Transverse colon (tissue), 4 donors: ENCODE data around the gene SNAPC3. TPM values are rescaled to one million over a fixed set of nuclear protein-coding genes. Genes with fewer than 3 reads are reported as not detected.
A peak's percentile ranks its signal among the peaks of the same experiment; 100 is the strongest.
"Not testable (repeated sequence)": the region's sequence is repeated elsewhere in the genome, so short reads cannot be mapped to it uniquely, and the experiment has no call there.

Source experiments
- DNase-seq: peaks from one replicate; pipeline ENCODE4 v3.0.0-alpha.2; 2019
- H3K27ac ChIP-seq, 4 donors: fragments of 200-600 bp; sonication (generic); 2 replicates each; pipeline ENCODE4 v1.5.1; 2016 to 2018; ENCODE audit warnings: inconsistent platforms in 4 of 4
- H3K27me3 ChIP-seq: fragments of 200-600 bp; sonication (generic); 2 replicates; pipeline ENCODE4 v1.5.1; 2017; ENCODE audit warnings: inconsistent platforms
- H3K36me3 ChIP-seq, 4 donors: fragments of 200-600 bp; sonication (generic); 2 replicates each; pipeline ENCODE4 v1.5.1; 2017 to 2019; ENCODE audit warnings: inconsistent platforms in 4 of 4
- H3K4me1 ChIP-seq, 4 donors: fragments of 200-600 bp; sonication (generic); 2 replicates each; pipeline ENCODE4 v1.5.1; 2017 to 2020; ENCODE audit warnings: inconsistent platforms in 4 of 4
- H3K4me3 ChIP-seq, 4 donors: fragments of 200-600 bp; sonication (generic); 1 replicate in 1 of 4; 2 replicates in 3 of 4; pipeline versions ENCODE4 v1.5.1 to v1.6.1; 2017 to 2019; ENCODE audit warnings: inconsistent platforms in 4 of 4
- H3K9me3 ChIP-seq, 2 donors: fragments of 200-600 bp; sonication (generic); 2 replicates each; pipeline ENCODE4 v1.5.1; 2017 to 2019; ENCODE audit warnings: inconsistent platforms in 2 of 2
- CTCF ChIP-seq, 5 experiments: fragments of 200-600 bp in 3 of 5; fragments of 450-650 bp in 2 of 5; sonication (generic) in 3 of 5; IDR thresholded peaks; 1 replicate in 2 of 5; 2 replicates in 3 of 5; pipeline ENCODE4 v1.5.1; 2016 to 2017; ENCODE audit warnings: antibody characterized with exemption in 5 of 5, inconsistent platforms in 3 of 5, mild to moderate bottlenecking in 2 of 5, moderate library complexity in 1 of 5
- EP300 ChIP-seq: sonication (generic); formaldehyde crosslinking; IDR thresholded peaks from one replicate; pipeline ENCODE4 v1.6.1; 2017; ENCODE audit warnings: antibody characterized with exemption, low read depth
- POLR2A ChIP-seq: fragments of 450-650 bp; IDR thresholded peaks from one replicate; pipeline ENCODE4 v1.6.1; 2016; ENCODE audit warnings: antibody characterized with exemption, mild to moderate bottlenecking, moderate library complexity
- POLR2AphosphoS5 ChIP-seq, 3 donors: sonication (generic); formaldehyde crosslinking; IDR thresholded peaks; one replicate each; pipeline ENCODE4 v1.6.1; 2016; ENCODE audit warnings: antibody characterized with exemption in 3 of 3
- WGBS, 2 donors: methylation state at CpG; one replicate each; pipeline ENCODE4 v1.1.5; 2018; ENCODE audit warnings: low coverage in 1 of 2; 5-methylcytosine and 5-hydroxymethylcytosine counted together
- in situ Hi-C, 4 donors: fragments of 200-750 bp; cut with MboI; loops; one replicate each; pipeline versions ENCODE4 v1.15.0 to v1.15.1; 2017; ENCODE audit warnings: low sequenced_read_pairs in 3 of 4, low pct_ligation_motif_present in 1 of 4, low pct_unique_long_range_greater_than_20kb in 1 of 4
- intact Hi-C: fragments of 100-400 bp; cut with DNase I; formaldehyde crosslinking; loops from one replicate; pipeline ENCODE4 v1.15.1; 2023; ENCODE audit warnings: low total_unique reads
- total RNA-seq, 4 donors: library from RNA; depleted of rRNA; stranded (reverse); fragments of >200 nt; gene quantifications; one replicate each; pipeline ENCODE4 v1.1.0, GENCODE V29; 2016

The SNAPC3 gene
- total RNA-seq, 4 donors from 2014 or later, result 44.9 to 70.7 (median 52.5) TPM

GRCh38 chr9:15374825-15375224, 47.9 kb upstream of the SNAPC3 start:
- TF ChIP-seq CTCF (IDR thresholded peaks at IDR 0.05), result no peak
- TF ChIP-seq EP300, result no peak
- no peak for TF ChIP-seq POLR2A
- no peak for TF ChIP-seq POLR2AphosphoS5 (IDR thresholded peaks at IDR 0.05)
- H3K9me3 ChIP-seq, result no peaks in the 10 kb centered on the region
- no peak for DNase-seq
- H3K27me3 ChIP-seq, result no peaks in the 10 kb centered on the region
- WGBS, 2 donors, result 82 to 87% methylated on average over 2 to 3 of the region's 3 CpGs
- no peaks in the 10 kb centered on the region for H3K36me3 ChIP-seq
- no peak overlapping the region for H3K4me3 ChIP-seq
- peak overlapping the region; percentile 75 to 82 (median 80) for H3K27ac ChIP-seq
- intact Hi-C loops (no loop called here), in situ Hi-C loops (no loop called here)
- H3K4me1 ChIP-seq, result peaks cover 17 to 48% (median 34%) of the 10 kb centered on the region in 4 donors

- Histone ChIP-seq H3K4me3 (no peak overlapping the region), H3K27ac (peak overlapping the region in 2 of 4 donors; percentile 26 to 35), H3K36me3 (no peaks in the 10 kb centered on the region), H3K27me3 (no peaks in the 10 kb centered on the region), H3K4me1 (peaks cover 12 to 29% (median 19%) of the 10 kb centered on the region in 4 donors), H3K9me3 (no peaks in the 10 kb centered on the region)
- no peak for TF ChIP-seq POLR2A
- TF ChIP-seq EP300, result no peak
- no peak for TF ChIP-seq CTCF (IDR thresholded peaks at IDR 0.05)
- no peak for TF ChIP-seq POLR2AphosphoS5 (IDR thresholded peaks at IDR 0.05)
- DNase-seq, result no peak
- 80 to 83% methylated on average over 4 of the region's 4 CpGs for WGBS, 2 donors
- intact Hi-C loops (no loop called here), in situ Hi-C loops (no loop called here)
Measured at GRCh38 chr9:15377625-15378540, 44.8 kb upstream of the SNAPC3 start.

GRCh38 chr9:15379317-15379716, 43.4 kb upstream of the SNAPC3 start:
- H3K27me3 ChIP-seq, H3K4me3 ChIP-seq, in situ Hi-C loops, intact Hi-C loops, DNase-seq, H3K9me3 ChIP-seq, H3K36me3 ChIP-seq: not testable (repeated sequence)
- Histone ChIP-seq H3K4me1 (peaks cover 3 to 15% (median 6%) of the 10 kb centered on the region in 4 donors), H3K27ac (peak overlapping the region; percentile 32 to 63 (median 42))
- WGBS, 2 donors, result 83 to 90% methylated on average over 1 to 4 of the region's 4 CpGs

GRCh38 chr9:15379888-15380287, 42.8 kb upstream of the SNAPC3 start:
- H3K4me1 ChIP-seq, H3K9me3 ChIP-seq, DNase-seq, H3K27me3 ChIP-seq, H3K4me3 ChIP-seq, in situ Hi-C loops, intact Hi-C loops, H3K36me3 ChIP-seq: not testable (repeated sequence)
- WGBS, 2 donors, result 66 to 78% methylated on average over 3 to 5 of the region's 5 CpGs
- H3K27ac ChIP-seq, result peak overlapping the region; percentile 32 to 63 (median 42)

- 100% methylated on average over 1 of the region's 1 CpG for WGBS, 2 donors
- Histone ChIP-seq H3K4me1 (peaks cover 0 to 9% (median 0%) of the 10 kb centered on the region in 4 donors), H3K36me3 (no peaks in the 10 kb centered on the region), H3K27ac (no peak overlapping the region), H3K27me3 (no peaks in the 10 kb centered on the region), H3K9me3 (no peaks in the 10 kb centered on the region), H3K4me3 (no peak overlapping the region)
- intact Hi-C loops, result no loop called here
- no peak for TF ChIP-seq CTCF (IDR thresholded peaks at IDR 0.05)
- no peak for TF ChIP-seq EP300
- TF ChIP-seq POLR2AphosphoS5 (IDR thresholded peaks at IDR 0.05), result no peak
- no peak for TF ChIP-seq POLR2A
- DNase-seq, result no peak
- in situ Hi-C loops, result no loop called here
Measured at GRCh38 chr9:15381491-15381890, 41.2 kb upstream of the SNAPC3 start.
